GM12878 (cell line): ENCODE measurements around the gene XKR3.

Source experiments
- BHLHE40 ChIP-seq, 2 experiments: fragments of 450-650 bp in 1 of 2; IDR thresholded peaks; 2 replicates each; pipeline ENCODE4 v1.6.1; 2011 to 2017; ENCODE audit warnings: low read depth in 2 of 2, borderline replicate concordance in 1 of 2, improper control_type of control experiment in 1 of 2, low read length in 1 of 2, mild to moderate bottlenecking in 1 of 2
- RCOR1 ChIP-seq: conservative IDR thresholded peaks from 2 replicates; pipeline ENCODE4 v1.6.1; 2012; ENCODE audit warnings: low read depth, low read length, improper control_type of control experiment
- SMARCA5 ChIP-seq: fragments of 450-650 bp; IDR thresholded peaks from 2 replicates; pipeline ENCODE4 v1.6.1; 2017; ENCODE audit warnings: mild to moderate bottlenecking
- TAF1 ChIP-seq: IDR thresholded peaks from 2 replicates; pipeline ENCODE4 v1.6.1; 2011; ENCODE audit warnings: mild to moderate bottlenecking, low read depth, low read length, borderline replicate concordance
- ZZZ3 ChIP-seq: IDR thresholded peaks from 2 replicates; pipeline ENCODE4 v1.6.1; 2011; ENCODE audit warnings: low read depth; ENCODE audit not compliant: control insufficient read depth, insufficient read length
- TF ChIP-seq, protein P1 (sequence below): IDR thresholded peaks from 2 replicates; pipeline ENCODE4 v1.6.1; 2011; ENCODE audit warnings: low read depth, low read length, improper control_type of control experiment, borderline replicate concordance

DNA sequence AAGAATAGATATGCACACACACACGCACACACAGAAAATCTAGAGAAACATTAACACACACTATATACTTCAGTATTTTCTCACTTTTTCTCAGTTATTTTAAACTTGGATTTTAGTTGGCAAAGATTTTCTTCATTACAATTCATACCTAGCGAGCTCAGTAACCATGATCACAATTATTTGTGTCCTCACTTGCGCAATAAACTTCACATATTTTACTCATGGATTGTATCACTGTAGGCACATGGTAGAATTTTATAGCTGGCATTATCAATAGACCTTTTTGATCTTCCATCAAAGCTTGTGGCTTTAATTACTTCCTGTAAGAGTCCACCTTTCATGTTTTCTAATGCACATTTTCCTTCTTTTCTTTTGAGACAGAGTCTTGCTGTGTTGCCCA lies 4.8 kb upstream of the XKR3 start:
- TF ChIP-seq BHLHE40 (IDR thresholded peaks at IDR 0.05; ENCODE audit: borderline replicate concordance in 1 of 2, low read depth in 2 of 2, low read length in 1 of 2) (no peak), ZZZ3 (no peak), SMARCA5 (no peak), RCOR1 (no peak), TAF1 (no peak)
- TF ChIP-seq, protein P1, sequence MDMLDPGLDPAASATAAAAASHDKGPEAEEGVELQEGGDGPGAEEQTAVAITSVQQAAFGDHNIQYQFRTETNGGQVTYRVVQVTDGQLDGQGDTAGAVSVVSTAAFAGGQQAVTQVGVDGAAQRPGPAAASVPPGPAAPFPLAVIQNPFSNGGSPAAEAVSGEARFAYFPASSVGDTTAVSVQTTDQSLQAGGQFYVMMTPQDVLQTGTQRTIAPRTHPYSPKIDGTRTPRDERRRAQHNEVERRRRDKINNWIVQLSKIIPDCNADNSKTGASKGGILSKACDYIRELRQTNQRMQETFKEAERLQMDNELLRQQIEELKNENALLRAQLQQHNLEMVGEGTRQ, result no peak
